HG02973 (cell line): ENCODE results near the gene C1QTNF5.
A peak's percentile ranks its signal among the peaks of the same experiment; 100 is the strongest.

Source experiments
- ATAC-seq: cut with Tn5 transposase; IDR thresholded peaks from one replicate; pipeline ENCODE4 v1.9.1; 2021; ENCODE audit warnings: moderate library complexity; ENCODE audit not compliant: unreplicated experiment

Gene C1QTNF5

GRCh38 chr11:119338318-119338890 lies 2.3 kb downstream of the C1QTNF5 start:
- ATAC-seq = no peak

- ATAC-seq = no peak
Measured at GRCh38 chr11:119337581-119338317, 2.9 kb downstream of the C1QTNF5 start.

- ATAC-seq = no peak
Measured at GRCh38 chr11:119336744-119337469, 3.8 kb downstream of the C1QTNF5 start.

GRCh38 chr11:119335655-119336543 lies 4.8 kb downstream of the C1QTNF5 start:
- no peak for ATAC-seq

- ATAC-seq = no peak
Measured at GRCh38 chr11:119335091-119335654, 5.5 kb downstream of the C1QTNF5 start.

- ATAC-seq = peak; percentile 87
Measured at GRCh38 chr11:119334174-119334930, 6.3 kb downstream of the C1QTNF5 start, which contains the start of gene RNF26. Gene RNF26, plus strand, starts transcription at chr11:119334527. Its CDS starts 596 bp downstream, at chr11:119335123.

- no peak for ATAC-seq
Measured at GRCh38 chr11:119332111-119332765, 8.4 kb downstream of the C1QTNF5 start.

- no peak for ATAC-seq
Measured at GRCh38 chr11:119330237-119330636, 10.4 kb downstream of the C1QTNF5 start.

GRCh38 chr11:119329320-119329719 lies 11.4 kb downstream of the C1QTNF5 start:
- ATAC-seq = no peak

GRCh38 chr11:119324189-119324588 lies 16.5 kb downstream of the C1QTNF5 start:
- ATAC-seq = no peak

- ATAC-seq = no peak
Measured at GRCh38 chr11:119323532-119324033, 17.1 kb downstream of the C1QTNF5 start.

GRCh38 chr11:119322921-119323531 lies 17.7 kb downstream of the C1QTNF5 start:
- no peak for ATAC-seq

- ATAC-seq = no peak
Measured at GRCh38 chr11:119322360-119322739, 18.3 kb downstream of the C1QTNF5 start.

GRCh38 chr11:119320776-119321524 lies 19.7 kb downstream of the C1QTNF5 start:
- peak; percentile 41 for ATAC-seq

- no peak for ATAC-seq
Measured at GRCh38 chr11:119320240-119320775, 20.4 kb downstream of the C1QTNF5 start.

GRCh38 chr11:119319700-119320239 lies 20.9 kb downstream of the C1QTNF5 start:
- ATAC-seq = no peak

GRCh38 chr11:119319136-119319699 lies 21.5 kb downstream of the C1QTNF5 start:
- ATAC-seq = no peak
